ENCODE measurements around the gene AFAP1.

The AFAP1 gene

GRCh38 chr4:7912826-7913225 lies 26.8 kb downstream of the AFAP1 start:
- DNase-seq = no peak

GRCh38 chr4:7910952-7911578 lies 28.6 kb downstream of the AFAP1 start:
- no peak for DNase-seq

- DNase-seq = no peak
Observed at GRCh38 chr4:7910263-7910896, 29.3 kb downstream of the AFAP1 start.

GRCh38 chr4:7909463-7910262 lies 30.0 kb downstream of the AFAP1 start:
- DNase-seq = no peak

GRCh38 chr4:7908668-7909067 lies 31.0 kb downstream of the AFAP1 start:
- no peak for DNase-seq

GRCh38 chr4:7907142-7907541 lies 32.5 kb downstream of the AFAP1 start:
- no peak for DNase-seq

GRCh38 chr4:7906171-7906701 lies 33.4 kb downstream of the AFAP1 start:
- no peak for DNase-seq

GRCh38 chr4:7904952-7905915 lies 34.4 kb downstream of the AFAP1 start:
- no peak for DNase-seq

- DNase-seq = no peak
Observed at GRCh38 chr4:7903791-7904516, 35.7 kb downstream of the AFAP1 start.

- no peak for DNase-seq
Observed at GRCh38 chr4:7902826-7903225, 36.8 kb downstream of the AFAP1 start.

- DNase-seq = no peak
Observed at GRCh38 chr4:7902101-7902553, 37.5 kb downstream of the AFAP1 start.

- DNase-seq = no peak
Observed at GRCh38 chr4:7901311-7901885, 38.3 kb downstream of the AFAP1 start.

GRCh38 chr4:7900334-7900909 lies 39.2 kb downstream of the AFAP1 start:
- DNase-seq = no peak

GRCh38 chr4:7899184-7899869 lies 40.3 kb downstream of the AFAP1 start:
- DNase-seq = no peak

GRCh38 chr4:7898385-7898784 lies 41.3 kb downstream of the AFAP1 start:
- DNase-seq = no peak

GRCh38 chr4:7897811-7898210 lies 41.9 kb downstream of the AFAP1 start:
- no peak for DNase-seq

- no peak for DNase-seq
Observed at GRCh38 chr4:7894677-7895181, 44.9 kb downstream of the AFAP1 start.

GRCh38 chr4:7894098-7894676 lies 45.5 kb downstream of the AFAP1 start:
- DNase-seq = no peak

- no peak for DNase-seq
Observed at GRCh38 chr4:7893539-7893938, 46.1 kb downstream of the AFAP1 start.

All from activated naive CD4-positive, alpha-beta T cell (primary cell).